ENCODE measurements around the gene NXPH4.

DNA sequence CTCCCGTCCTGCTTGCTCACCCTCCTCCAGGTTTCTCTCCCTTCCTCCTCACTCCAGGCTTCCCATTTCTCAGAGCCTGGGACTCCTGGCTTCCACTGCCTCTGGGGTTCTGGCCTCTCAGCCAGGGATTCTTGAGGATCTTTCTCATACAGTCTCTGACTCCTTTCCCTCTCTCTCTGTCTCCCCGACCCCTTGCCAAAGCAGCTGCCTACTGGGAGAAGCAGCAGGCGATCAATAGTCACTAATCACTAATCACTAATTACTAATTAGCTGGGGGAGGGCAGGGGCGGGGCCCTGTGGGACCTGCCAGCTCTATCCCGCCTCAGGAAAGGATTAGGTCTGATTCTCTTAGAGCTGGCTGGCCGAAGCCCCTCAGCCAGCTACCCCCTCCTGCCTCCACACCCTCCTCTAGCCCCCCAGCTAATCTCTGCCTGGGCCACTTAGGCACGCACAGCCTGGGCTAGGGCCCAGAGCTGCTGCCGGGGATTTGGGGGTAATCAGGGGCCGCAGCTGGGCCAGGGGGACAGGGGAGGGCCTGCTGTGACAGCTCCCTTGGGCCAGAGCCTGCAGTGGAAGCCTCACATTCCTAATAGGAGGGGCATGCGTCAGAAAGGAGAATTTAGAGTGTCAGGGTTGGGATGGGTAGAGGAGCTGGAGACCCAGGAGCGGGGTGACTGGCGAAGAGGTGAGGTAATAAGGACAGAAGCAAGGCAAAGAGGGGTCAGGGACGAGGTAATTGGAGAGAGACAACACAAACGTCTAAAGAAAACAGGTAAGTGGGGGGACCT lies 2.8 kb downstream of the NXPH4 start:
- TF ChIP-seq, protein P1, sequence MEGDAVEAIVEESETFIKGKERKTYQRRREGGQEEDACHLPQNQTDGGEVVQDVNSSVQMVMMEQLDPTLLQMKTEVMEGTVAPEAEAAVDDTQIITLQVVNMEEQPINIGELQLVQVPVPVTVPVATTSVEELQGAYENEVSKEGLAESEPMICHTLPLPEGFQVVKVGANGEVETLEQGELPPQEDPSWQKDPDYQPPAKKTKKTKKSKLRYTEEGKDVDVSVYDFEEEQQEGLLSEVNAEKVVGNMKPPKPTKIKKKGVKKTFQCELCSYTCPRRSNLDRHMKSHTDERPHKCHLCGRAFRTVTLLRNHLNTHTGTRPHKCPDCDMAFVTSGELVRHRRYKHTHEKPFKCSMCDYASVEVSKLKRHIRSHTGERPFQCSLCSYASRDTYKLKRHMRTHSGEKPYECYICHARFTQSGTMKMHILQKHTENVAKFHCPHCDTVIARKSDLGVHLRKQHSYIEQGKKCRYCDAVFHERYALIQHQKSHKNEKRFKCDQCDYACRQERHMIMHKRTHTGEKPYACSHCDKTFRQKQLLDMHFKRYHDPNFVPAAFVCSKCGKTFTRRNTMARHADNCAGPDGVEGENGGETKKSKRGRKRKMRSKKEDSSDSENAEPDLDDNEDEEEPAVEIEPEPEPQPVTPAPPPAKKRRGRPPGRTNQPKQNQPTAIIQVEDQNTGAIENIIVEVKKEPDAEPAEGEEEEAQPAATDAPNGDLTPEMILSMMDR (IDR thresholded peaks at IDR 0.05), result no peak
- TF ChIP-seq POLR2A (IDR thresholded peaks at IDR 0.05), result no peak

Measured in esophagus squamous epithelium (tissue), 4 donors.